ENCODE data around the gene ZNF280D. TPM values are rescaled to one million over a fixed set of nuclear protein-coding genes. Genes with fewer than 3 reads are reported as not detected.
"Not testable (repeated sequence)": the region's sequence is repeated elsewhere in the genome, so short reads cannot be mapped to it uniquely, and the experiment has no call there.

The ZNF280D gene
- total RNA-seq, 1 donor, result 50.7 TPM

- H2AFZ ChIP-seq (ENCODE audit: low read length), result no peak overlapping the region
- DNase-seq (ENCODE audit: insufficient read length, low spot score, missing footprints), result no peak
- no peaks in the 10 kb centered on the region for H3K27me3 ChIP-seq (ENCODE audit: insufficient read depth, low read length)
- H3K36me3 ChIP-seq (ENCODE audit: insufficient read depth, low read length), result no peaks in the 10 kb centered on the region
- peaks cover 50% of the 10 kb centered on the region for H4K20me1 ChIP-seq (ENCODE audit: insufficient read depth, low read length)
- no peak for TF ChIP-seq CTCF (IDR thresholded peaks at IDR 0.05; ENCODE audit: extremely low read depth, low read depth, low read length)
- no peak overlapping the region for H3K27ac ChIP-seq (ENCODE audit: low read depth, low read length)
- peaks cover 94% of the 10 kb centered on the region for H3K79me2 ChIP-seq (ENCODE audit: insufficient read depth, low read length)
- H3K4me1 ChIP-seq (ENCODE audit: insufficient read depth, low read length), result no peaks in the 10 kb centered on the region
- H3K4me2 ChIP-seq (ENCODE audit: insufficient read depth, low read length), result no peak overlapping the region
- no peaks in the 10 kb centered on the region for H3K9me3 ChIP-seq (ENCODE audit: low read depth, low read length)
- H3K4me3 ChIP-seq (ENCODE audit: insufficient read depth, low read length), result no peak overlapping the region
These were observed 18.1 kb downstream of the ZNF280D start for GRCh38 chr15:56715220-56715619.

GRCh38 chr15:56709502-56709901 lies 23.8 kb downstream of the ZNF280D start:
- H3K4me2 ChIP-seq (ENCODE audit: insufficient read depth, low read length); H3K36me3 ChIP-seq (ENCODE audit: insufficient read depth, low read length); H3K27ac ChIP-seq (ENCODE audit: low read depth, low read length); H3K4me1 ChIP-seq (ENCODE audit: insufficient read depth, low read length); H3K9me3 ChIP-seq (ENCODE audit: low read depth, low read length); DNase-seq (ENCODE audit: insufficient read length, low spot score, missing footprints); H3K4me3 ChIP-seq (ENCODE audit: insufficient read depth, low read length); H2AFZ ChIP-seq (ENCODE audit: low read length); H3K27me3 ChIP-seq (ENCODE audit: insufficient read depth, low read length): not testable (repeated sequence)
- peaks cover 27% of the 10 kb centered on the region for H4K20me1 ChIP-seq (ENCODE audit: insufficient read depth, low read length)
- peaks cover 78% of the 10 kb centered on the region for H3K79me2 ChIP-seq (ENCODE audit: insufficient read depth, low read length)

GRCh38 chr15:56699743-56700142 lies 33.6 kb downstream of the ZNF280D start:
- no peak overlapping the region for H2AFZ ChIP-seq (ENCODE audit: low read length)
- H3K36me3 ChIP-seq (ENCODE audit: insufficient read depth, low read length), result peaks cover 47% of the 10 kb centered on the region
- no peaks in the 10 kb centered on the region for H4K20me1 ChIP-seq (ENCODE audit: insufficient read depth, low read length)
- H3K79me2 ChIP-seq (ENCODE audit: insufficient read depth, low read length), result peaks cover 4% of the 10 kb centered on the region
- no peak overlapping the region for H3K4me2 ChIP-seq (ENCODE audit: insufficient read depth, low read length)
- H3K4me1 ChIP-seq (ENCODE audit: insufficient read depth, low read length), result no peaks in the 10 kb centered on the region
- H3K27me3 ChIP-seq (ENCODE audit: insufficient read depth, low read length), result no peaks in the 10 kb centered on the region
- H3K4me3 ChIP-seq (ENCODE audit: insufficient read depth, low read length), result no peak overlapping the region
- no peaks in the 10 kb centered on the region for H3K9me3 ChIP-seq (ENCODE audit: low read depth, low read length)
- H3K27ac ChIP-seq (ENCODE audit: low read depth, low read length), result no peak overlapping the region
- no peak for DNase-seq (ENCODE audit: insufficient read length, low spot score, missing footprints)
- no peak for TF ChIP-seq CTCF (IDR thresholded peaks at IDR 0.05; ENCODE audit: extremely low read depth, low read depth, low read length)

GRCh38 chr15:56698270-56698669 lies 35.0 kb downstream of the ZNF280D start:
- Histone ChIP-seq H3K4me2 (ENCODE audit: insufficient read depth, low read length) (no peak overlapping the region), H3K9me3 (ENCODE audit: low read depth, low read length) (no peaks in the 10 kb centered on the region), H4K20me1 (ENCODE audit: insufficient read depth, low read length) (no peaks in the 10 kb centered on the region), H3K36me3 (ENCODE audit: insufficient read depth, low read length) (peaks cover 33% of the 10 kb centered on the region), H3K27ac (ENCODE audit: low read depth, low read length) (no peak overlapping the region), H2AFZ (ENCODE audit: low read length) (no peak overlapping the region), H3K27me3 (ENCODE audit: insufficient read depth, low read length) (no peaks in the 10 kb centered on the region), H3K4me3 (ENCODE audit: insufficient read depth, low read length) (no peak overlapping the region), H3K4me1 (ENCODE audit: insufficient read depth, low read length) (no peaks in the 10 kb centered on the region), H3K79me2 (ENCODE audit: insufficient read depth, low read length) (peaks cover 4% of the 10 kb centered on the region)
- TF ChIP-seq CTCF (IDR thresholded peaks at IDR 0.05; ENCODE audit: extremely low read depth, low read depth, low read length), result no peak
- DNase-seq (ENCODE audit: insufficient read length, low spot score, missing footprints), result no peak
